NCI-H2227 (cell line): ENCODE data around the gene PHACTR1.

Experiments
- DNase-seq: peaks from one replicate; lab custom pipeline; 2025; ENCODE audit not compliant: unreplicated experiment; lab: John Stamatoyannopoulos, UW

Gene PHACTR1

DNA sequence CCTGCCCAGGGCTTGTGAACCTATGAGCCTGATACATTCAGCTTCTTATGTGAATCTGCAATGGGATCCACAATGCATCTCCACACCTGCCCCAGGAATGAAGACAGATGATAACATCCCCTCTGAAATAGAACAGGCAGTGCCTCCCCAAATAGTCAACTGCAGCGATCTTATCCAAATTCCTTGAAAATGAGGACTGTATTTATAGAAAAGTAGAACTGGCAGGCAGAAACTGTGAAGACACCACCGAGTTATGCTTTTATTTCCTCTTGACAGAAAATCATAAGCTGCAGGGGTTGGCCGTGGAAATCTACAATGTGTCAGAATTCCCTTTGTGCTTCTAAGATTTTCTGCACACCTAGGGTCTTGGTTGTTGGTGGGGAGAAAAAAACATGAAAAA is 341.5 kb downstream of the PHACTR1 start:
- DNase-seq: no peak

DNA sequence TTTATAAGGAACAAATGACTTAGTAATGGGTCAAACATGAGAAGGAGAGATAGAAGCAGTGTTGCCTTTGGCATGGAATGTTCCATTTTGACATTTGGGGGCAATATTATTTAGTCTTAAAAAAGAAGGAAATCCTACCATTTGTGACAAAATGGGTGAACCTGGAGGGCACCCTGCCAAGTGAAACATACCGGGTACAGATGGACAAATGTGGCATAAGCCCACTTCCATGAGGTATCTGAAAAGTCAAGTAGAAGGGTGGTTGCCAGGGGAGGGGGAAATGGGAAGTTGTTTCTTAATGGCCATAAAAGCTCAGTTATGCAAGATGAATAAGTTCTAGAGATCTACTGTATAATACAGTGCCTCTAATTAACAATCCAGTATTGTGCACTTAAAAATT is 342.5 kb downstream of the PHACTR1 start:
- DNase-seq: no peak

DNA sequence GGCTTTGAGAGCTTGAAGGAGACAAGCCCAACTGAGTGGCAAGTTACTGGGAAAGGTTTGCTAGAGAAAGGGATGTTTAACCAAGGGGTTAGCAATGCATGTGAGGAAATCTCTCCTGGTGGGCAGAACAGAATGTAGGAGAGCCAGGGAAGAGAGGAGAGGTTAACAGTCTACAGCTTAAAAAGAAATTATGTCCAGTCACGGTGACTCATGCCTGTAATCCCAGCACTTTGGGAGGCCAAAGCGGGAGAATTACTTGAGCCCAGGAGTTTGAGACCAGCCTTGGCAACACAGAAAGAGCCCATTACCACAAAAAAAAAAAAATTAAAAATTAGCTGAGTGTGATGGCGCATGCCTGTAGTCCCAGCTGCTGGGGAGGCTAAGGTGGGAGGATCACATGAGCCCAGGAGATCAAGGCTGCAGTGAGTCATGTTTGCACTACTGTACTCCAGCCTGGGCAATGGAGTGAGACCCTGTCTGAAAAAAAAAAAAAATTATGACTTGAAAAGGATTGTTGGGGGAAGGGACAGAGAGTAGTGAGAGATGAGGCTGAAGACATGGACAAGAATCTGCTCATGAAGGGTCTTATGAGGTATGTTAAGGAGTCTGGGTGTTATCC is 346.8 kb downstream of the PHACTR1 start:
- no peak for DNase-seq

DNA sequence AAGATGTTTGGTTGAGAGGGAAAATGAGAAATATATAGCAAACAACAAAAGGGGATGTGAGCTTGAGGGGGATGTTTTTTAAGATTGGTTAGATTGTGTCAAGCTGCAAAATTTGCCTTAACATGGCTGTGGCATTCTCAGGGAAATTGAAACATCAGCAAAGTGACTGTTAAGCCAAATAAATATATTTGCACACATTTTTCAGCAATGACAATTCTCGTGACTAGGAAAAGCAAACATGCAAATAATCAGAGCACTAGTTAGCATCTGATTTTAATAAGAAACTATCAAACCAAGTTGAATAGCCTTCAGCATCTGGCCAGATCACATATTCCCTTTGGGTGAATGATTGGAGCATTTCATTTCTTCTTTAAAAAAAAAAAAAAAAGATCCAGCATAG is 349.0 kb downstream of the PHACTR1 start:
- no peak for DNase-seq

DNA sequence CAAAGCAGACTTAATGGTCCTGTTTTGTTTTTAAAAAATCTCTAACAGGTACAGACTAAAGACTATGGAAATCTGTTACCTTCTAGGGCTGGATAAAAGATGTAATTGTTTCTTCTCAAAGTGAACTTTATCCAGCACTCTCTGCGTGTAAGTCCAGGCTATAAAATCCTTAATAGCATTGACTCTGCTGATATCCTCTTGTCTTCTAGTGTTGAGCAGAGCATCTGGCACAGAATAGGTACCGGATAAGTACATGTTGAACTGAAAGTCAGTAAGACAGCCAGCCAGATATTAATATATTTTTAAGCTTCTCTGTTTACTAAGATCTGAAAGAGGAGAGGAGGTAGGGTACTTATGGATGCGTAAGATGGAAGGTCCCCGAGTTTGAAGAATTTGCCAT is 349.5 kb downstream of the PHACTR1 start:
- DNase-seq: no peak

DNA sequence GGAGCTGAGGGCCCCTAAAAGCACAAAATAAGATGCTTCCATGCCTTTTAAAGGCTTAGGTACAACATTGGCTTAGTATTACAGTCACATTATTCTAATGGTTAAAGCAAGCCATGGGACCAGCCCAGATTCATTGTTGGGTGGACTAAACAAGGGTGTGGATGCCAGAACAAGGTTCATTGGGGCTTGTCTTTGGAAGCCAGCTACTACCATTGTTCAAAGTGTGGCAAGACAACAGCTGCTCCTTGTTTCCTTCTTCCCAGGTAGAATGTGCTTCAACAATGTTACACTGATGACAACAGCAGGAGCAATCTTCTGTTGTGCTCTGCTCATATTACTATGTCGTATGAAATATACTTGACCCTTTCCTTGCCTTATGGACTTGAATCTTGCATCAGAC is 350.3 kb downstream of the PHACTR1 start:
- DNase-seq: no peak

DNA sequence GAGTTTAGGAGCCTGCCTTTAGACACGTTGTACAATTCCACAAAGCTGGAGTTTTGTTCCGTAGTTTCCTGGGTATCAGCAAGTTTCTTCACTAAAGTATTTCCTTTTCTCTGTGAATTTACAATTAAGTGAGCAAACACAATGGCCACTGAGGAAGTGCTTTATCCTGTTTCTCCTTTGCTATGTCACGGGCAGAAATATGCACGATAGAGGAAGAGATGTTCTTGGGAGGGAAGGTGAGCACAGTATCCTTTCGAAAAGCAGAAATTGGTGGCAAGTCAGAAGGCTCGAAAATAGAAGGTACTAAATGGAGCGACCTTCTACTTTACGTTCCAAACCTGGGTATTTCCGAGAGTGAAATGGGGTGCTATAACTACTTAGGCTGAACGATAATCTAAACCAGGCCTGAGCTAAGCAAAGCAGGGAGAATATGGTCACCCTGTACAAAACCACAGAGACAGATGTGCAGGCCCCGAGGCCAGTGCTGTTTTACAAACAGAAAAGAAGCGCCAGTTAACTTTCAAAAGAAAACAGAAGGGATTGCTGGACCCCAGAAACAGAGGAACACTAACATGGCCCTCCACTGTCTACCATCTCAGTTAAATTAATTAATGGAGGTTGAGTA is 352.1 kb downstream of the PHACTR1 start:
- no peak for DNase-seq

DNA sequence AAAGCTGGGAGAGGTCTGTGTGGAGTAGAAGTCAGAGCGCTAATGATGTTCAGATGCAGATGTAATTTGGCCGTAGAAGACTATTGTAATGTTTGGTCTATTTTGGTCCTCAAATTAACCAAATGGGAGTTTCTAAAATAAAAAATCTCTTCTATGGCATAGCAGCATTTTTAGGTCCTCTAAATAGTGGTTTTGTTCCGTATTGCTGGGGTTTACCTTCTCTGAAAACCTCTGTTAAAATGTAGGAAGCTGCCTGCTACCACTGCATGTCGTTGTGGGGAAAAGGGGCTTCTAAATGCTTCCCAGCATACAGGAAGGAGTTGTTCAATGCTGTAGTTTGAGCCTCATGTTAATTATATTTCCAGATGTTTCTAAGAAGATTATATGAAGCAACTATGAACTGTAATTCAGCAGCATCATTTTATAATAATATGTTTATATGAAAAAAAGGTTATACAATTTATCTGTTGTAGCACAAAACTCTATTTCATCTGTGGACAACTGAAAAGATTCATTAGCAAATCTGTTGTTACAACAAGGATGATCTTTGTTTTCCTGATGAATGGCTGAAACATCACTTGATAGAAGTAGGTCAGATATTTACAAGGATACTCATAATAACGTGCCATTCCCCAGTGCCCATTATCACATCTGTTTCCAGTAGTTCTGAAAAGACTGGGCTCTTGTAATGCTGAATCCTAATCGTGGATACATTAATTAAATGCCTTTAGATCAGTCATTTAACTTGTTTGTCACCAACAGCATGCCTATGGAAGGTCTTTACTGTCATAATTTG is 355.2 kb downstream of the PHACTR1 start:
- no peak for DNase-seq

DNA sequence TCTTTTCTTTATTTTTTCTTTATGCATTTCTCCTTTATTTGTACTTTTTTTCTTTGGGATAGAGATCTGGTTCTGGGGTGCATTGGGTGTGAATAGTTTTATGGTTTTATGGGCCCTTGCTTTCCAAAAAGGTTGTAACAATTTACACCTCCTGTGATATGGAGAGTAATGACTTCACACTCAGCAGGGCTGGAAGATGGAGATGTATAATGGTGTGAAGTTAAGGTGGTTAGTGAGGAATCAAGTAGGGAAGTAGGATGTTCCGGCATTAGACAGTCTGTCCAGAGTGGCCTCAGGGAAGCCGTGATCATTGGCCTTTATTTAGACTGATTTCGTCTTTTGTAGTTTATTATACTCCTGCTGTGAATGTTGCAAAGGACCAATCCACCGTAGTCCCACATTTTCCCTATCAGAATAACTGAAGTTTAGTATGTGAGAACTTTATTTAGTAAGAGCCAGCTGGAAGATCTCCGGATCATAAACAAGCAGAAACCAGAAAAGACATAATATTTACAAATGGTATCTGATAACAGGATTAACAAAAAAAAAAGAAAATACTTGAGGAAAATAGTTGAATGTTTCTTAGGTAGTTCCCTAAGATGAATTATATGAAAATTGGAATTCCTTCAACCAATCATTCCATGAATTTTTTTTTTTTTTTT is 356.2 kb downstream of the PHACTR1 start:
- DNase-seq: no peak

DNA sequence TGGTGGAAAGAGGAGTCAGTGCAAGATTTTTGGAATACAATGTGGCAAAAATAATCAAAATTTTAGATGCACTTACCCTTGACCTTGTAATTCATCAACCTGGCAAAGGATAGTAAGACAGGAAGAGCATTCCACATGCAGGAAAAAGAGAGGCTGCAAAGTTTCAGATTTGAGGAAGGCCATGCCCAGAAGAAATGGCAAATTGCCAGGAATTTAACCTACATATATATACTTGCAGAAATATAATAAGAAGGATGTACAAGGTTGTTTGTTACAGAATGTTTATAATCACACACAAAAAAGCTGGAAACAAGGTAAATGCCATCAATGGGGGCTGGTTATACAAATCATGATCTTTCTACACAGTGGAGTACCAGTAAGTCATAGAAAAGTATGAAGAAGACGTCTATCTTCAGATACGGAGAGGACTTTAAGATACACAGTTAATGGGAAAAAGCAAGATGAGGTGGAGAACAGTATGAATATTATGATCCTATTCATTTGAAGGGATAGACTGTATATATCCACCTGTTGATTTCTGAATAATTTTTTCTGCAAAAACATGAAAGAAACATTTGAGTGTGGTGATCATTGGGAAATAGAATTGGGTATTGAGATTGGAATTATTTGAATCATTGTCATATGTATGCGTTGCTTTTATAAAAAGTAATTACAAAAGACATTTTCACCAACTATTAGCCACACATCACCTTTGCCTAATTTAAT is 358.0 kb downstream of the PHACTR1 start:
- no peak for DNase-seq

DNA sequence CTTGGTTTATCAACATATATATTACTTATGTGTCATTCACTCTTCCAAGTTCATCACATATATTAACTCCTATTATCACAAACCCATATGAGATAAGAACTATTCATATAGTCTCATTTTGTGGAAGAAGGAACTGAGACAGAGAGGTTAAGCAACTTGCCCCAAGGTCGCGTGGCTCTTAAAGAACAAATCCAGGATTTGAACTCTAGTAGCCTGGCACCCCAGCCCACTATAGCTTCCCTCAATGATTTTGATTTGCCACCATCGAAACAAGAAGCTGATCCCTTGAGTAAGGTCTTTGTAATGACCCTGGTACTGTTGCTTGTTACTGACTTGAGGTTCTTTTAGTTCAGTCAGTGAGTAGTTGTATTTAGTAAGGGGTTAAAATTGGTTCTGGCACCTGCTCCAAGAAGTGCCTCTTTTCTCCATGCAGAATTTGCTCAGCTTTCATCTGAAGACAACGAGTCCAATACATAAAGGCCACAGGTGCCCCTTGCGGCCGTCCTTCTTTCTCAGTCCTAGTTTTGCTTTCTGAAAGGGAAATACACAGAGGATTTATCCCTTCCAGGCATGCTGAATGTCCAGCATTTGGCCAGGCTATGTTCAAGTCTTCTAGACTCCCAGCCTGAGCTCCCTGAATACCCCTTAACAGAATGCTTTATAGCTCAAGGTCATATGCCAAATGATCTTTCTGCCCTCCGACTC is 358.7 kb downstream of the PHACTR1 start:
- no peak for DNase-seq

DNA sequence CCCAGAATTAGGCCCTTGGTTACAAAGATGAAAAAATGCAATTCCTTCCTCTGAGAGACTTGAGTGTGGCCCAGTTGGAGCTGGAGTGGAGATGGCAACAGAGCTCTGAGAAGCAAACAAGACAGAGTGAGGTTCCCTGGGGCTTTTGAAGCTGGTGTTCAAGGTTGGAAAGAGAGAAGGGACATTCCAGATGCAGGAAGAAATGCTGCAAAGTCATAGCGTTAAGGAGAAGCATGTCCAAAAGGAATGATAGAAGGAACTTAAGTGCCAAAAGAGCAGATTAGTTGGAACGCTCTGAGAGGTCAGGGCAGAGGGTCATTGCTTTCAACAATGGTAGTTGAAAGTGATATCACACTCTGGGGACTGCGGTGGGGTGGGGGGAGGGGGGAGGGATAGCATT is 360.0 kb downstream of the PHACTR1 start:
- no peak for DNase-seq

DNA sequence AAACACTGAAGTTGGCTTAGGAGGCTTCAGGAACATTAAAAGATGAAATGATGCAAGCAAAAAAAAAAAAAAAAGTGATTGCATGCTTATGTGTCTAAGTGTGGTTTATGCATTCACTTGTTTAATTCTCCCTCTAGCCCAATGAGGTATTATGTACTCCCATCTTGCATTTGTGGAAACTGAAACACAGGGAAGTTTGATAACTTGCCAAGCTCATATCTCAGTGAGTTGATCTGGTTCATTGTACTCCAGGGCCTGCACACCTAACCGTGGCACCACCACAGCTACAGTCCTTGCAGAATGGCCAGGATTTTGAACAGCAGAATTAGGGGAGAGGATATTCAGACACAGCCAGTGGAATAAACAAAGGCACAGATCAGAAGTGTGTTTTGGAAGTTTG is 360.6 kb downstream of the PHACTR1 start:
- DNase-seq: no peak

DNA sequence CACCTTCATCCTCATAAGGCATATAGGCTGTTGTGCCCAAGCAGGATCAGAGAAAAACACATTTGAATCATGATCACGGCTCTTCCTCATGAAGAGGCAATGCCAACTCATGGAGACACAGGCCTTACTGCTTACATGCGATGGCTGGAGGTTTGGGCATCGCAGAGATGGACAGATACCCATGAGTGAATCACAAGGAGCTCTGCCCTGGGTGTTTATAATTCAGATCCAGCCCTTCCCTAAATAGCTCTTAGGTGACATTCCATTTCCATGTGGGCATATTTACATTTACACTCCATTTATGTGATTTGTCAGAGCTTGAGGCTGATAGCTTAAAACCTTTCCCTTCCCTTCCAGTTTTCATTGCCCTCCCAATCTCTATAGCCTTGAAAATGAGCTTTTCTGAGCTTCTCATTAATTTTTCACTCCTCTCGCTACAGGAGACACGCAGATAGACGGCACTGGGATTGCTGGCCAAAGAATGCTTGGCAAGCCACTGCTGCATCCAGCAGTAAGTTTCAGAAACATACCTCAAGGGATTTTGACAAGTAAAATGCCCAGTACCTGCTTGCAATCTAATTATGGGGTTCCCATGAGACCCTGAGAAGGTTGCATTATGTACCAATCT is 362.6 kb downstream of the PHACTR1 start:
- DNase-seq: no peak

DNA sequence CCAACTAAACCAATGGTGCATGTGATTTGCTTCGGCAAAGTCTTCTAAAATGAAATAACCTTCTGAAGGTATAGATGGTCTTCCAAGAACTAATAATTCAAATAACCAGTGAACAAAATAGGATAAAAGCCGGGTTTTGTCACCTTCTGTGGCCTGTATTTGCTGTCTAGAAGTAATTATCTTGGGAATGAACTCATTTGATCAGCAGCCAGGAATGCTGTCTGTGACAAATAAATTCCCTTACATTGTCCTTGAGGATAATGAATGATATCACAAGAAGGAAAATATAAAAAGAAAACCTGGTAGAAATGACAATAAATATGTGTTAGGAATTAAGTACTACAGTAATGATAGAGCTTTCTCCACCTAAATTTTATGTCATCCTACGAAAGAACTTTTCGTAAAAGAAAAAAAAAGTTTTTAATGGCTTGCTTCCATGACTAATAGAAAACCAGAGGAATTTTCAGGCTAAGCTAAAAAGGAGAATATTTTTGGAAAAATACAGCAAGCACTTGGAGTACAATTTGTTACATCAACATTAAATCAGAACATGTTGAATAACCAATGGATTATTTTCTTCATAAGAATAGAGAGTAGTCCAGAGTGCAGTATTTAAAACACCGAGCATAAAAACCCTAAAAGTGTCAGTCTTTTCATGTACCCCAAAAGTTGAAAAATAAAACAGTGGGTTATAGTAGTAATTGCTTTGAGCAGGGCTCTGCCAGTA is 364.1 kb downstream of the PHACTR1 start:
- DNase-seq: no peak

DNA sequence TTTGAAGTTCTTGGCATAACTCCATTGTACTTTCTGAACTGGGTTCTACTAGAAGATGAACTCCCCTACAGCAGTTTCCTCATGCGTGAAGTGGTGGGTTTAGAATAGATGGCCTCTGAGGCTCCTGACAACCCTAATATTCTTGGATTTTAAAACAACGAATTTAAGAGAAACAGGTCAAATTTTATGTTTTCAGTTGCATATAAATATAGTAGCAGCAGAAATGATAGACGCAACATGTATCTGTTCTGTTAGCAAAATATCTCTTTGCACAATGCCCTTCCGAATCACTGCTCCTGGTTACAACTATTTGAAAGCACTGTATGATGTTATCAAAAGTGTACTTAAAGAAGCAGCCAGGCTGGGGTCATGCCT is 364.6 kb downstream of the PHACTR1 start:
- no peak for DNase-seq

DNA sequence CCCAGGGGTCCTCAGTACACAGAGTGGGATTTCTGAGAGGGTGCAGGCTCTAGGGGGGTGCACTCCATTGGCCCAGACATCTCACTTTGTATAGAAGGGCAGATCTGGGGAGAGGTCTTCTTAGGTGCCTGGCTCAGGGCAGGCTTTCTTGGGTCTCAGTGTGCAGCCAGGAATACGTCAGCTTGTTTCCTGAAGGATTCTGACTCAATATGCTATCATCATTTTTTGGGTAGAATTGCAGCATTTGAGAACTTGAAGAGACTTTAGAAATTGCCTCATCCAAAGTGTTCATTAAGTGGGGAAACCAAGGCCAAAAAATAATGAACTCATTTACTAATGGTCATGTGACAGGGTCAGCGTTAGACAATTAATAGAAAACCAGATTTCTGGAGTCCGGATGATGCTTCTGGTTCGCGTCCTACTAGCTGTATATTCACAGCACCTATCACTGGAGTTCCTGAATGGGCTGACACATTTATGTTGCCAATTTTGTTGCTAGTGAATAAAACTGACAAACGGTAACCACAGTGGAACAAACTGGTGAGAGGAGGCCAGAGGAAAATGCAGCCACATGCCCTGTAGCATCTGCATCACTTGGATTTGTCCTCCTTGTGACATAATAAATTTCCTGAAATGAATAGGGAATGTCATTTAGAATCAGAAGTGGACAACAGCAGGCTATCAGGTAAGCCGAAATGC is 372.9 kb downstream of the PHACTR1 start:
- DNase-seq: no peak

DNA sequence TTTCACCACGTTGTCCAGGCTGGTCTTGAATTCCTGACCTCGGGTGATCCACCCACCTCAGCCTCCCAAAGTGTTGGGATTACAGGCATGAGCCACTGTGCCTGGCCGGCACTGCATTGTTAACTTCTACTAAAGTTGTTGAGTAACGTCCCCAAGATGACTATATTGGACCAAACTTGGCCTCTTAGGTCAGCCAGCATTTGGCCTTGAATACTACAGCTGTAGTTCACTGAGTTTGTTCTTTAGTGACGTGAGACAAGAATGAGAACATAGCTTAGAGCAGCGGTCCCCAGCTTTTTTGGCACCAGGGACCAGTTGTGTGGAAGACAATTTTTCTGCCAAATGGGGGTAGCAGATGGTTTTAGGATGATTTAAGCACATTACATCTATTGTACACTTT is 374.6 kb downstream of the PHACTR1 start:
- DNase-seq: no peak
